AG09309 (cell line): ENCODE data around the gene XPNPEP1.

ENCODE experiments used
- DNase-seq: peaks from one replicate; pipeline ENCODE4 v3.0.0-alpha.2; 2010; ENCODE audit warnings: low read depth
- H3K4me3 ChIP-seq: 2 replicates; pipeline ENCODE4 v1.5.1; 2011; ENCODE audit warnings: mild to moderate bottlenecking, low read depth, low read length, moderate library complexity; ENCODE audit not compliant: control insufficient read depth
- CTCF ChIP-seq: IDR thresholded peaks from 2 replicates; pipeline ENCODE4 v1.5.1; 2011; ENCODE audit warnings: mild to moderate bottlenecking, low read depth, low read length, inconsistent platforms; ENCODE audit not compliant: insufficient read depth, control insufficient read depth; ENCODE audit errors: missing control alignments

Gene XPNPEP1

GRCh38 chr10:109947111-109947920, 24.0 kb upstream of the XPNPEP1 start:
- H3K4me3 ChIP-seq = no peak overlapping the region
- DNase-seq = no peak
- no peak for TF ChIP-seq CTCF

GRCh38 chr10:109946680-109947079, 23.4 kb upstream of the XPNPEP1 start:
- TF ChIP-seq CTCF = no peak
- no peak for DNase-seq

GRCh38 chr10:109945473-109946177, 22.3 kb upstream of the XPNPEP1 start:
- no peak overlapping the region for H3K4me3 ChIP-seq
- no peak for TF ChIP-seq CTCF
- DNase-seq = no peak

More at GRCh38 chr10:109946680-109947079, 23.4 kb upstream of the XPNPEP1 start:
- H3K4me3 ChIP-seq = no peak overlapping the region

- DNase-seq = no peak
- no peak for TF ChIP-seq CTCF
Observed at GRCh38 chr10:109944613-109945012, 21.3 kb upstream of the XPNPEP1 start.

GRCh38 chr10:109941236-109941862, 18.0 kb upstream of the XPNPEP1 start:
- no peak overlapping the region for H3K4me3 ChIP-seq
- no peak for DNase-seq
- no peak for TF ChIP-seq CTCF

More at GRCh38 chr10:109944613-109945012, 21.3 kb upstream of the XPNPEP1 start:
- H3K4me3 ChIP-seq = no peak overlapping the region

GRCh38 chr10:109940553-109940952, 17.2 kb upstream of the XPNPEP1 start:
- no peak for TF ChIP-seq CTCF
- DNase-seq = no peak
- H3K4me3 ChIP-seq = no peak overlapping the region
